Measurements from ENCODE around the gene STXBP2.

- TF ChIP-seq CTCF (IDR thresholded peaks at IDR 0.05) (no peak), ZFX (IDR thresholded peaks at IDR 0.05; ENCODE audit: borderline replicate concordance) (no peak)
Observed at GRCh38 chr19:7628589-7629311, 8.2 kb upstream of the STXBP2 start.

All from 22Rv1 (cell line).